IMR-90 (cell line): ENCODE results near the gene GCLC. TPM values are rescaled to one million over a fixed set of nuclear protein-coding genes. Genes with fewer than 3 reads are reported as not detected.
A peak's percentile ranks its signal among the peaks of the same experiment; 100 is the strongest.

Experiments used
- ATAC-seq: fragments of 200-7000 bp; cut with Tn5 transposase; 2 replicates; pipeline ENCODE4 v1.9.1; 2020; ENCODE audit warnings: low read depth, mild to moderate bottlenecking, moderate library complexity
- BruUV-seq: library from RNA; stranded (reverse); fragments of 400-500 nt; replicated peaks from 2 replicates; lab custom pipeline; 2021; lab: Mats Ljungman, UMichigan
- CTCF ChIA-PET: fragments of 300-600 bp; formaldehyde crosslinking; extraction: SDS; loops from one replicate; lab custom pipeline; 2021; ENCODE audit warnings: antibody characterized with exemption; lab: Yijun Ruan, JAX
- POLR2A ChIA-PET: fragments of 300-600 bp; sonication (Branson Sonifier 250); formaldehyde crosslinking; loops from one replicate; lab custom pipeline; 2022; ENCODE audit warnings: antibody characterized with exemption; ENCODE audit not compliant: unreplicated experiment; lab: Charles Lee
- DNase-seq: peaks from one replicate; pipeline ENCODE4 v3.0.0; 2013
- H2AFZ ChIP-seq: replicated peaks from 2 replicates; pipeline ENCODE3; 2013; ENCODE audit warnings: low read length, mild to moderate bottlenecking; ENCODE audit not compliant: poor library complexity
- H2AK5ac ChIP-seq: 2 replicates; pipeline ENCODE4 v1.6.1; 2013; ENCODE audit warnings: low read depth, low read length, inconsistent platforms
- H2AK9ac ChIP-seq: replicated peaks from 2 replicates; pipeline ENCODE3; 2013; ENCODE audit warnings: mild to moderate bottlenecking, low read depth, low read length, moderate library complexity; ENCODE audit not compliant: poor library complexity
- H2BK120ac ChIP-seq: 2 replicates; pipeline ENCODE4 v1.6.1; 2013; ENCODE audit warnings: low read depth, low read length, inconsistent platforms
- H2BK15ac ChIP-seq: 3 replicates; pipeline ENCODE4 v1.6.1; 2013; ENCODE audit warnings: low read depth, low read length, inconsistent platforms
- H2BK20ac ChIP-seq: 2 replicates; pipeline ENCODE4 v1.6.1; 2013; ENCODE audit warnings: low read depth, mild to moderate bottlenecking, inconsistent platforms, low read length, moderate library complexity
- H2BK5ac ChIP-seq: 2 replicates; pipeline ENCODE4 v1.6.1; 2013; ENCODE audit warnings: mild to moderate bottlenecking, low read depth, low read length, inconsistent platforms; ENCODE audit not compliant: poor library complexity, severe bottlenecking
- H3K14ac ChIP-seq: replicated peaks from 2 replicates; pipeline ENCODE4 v1.6.1; 2013; ENCODE audit warnings: low read depth, low read length, inconsistent platforms
- H3K18ac ChIP-seq: 2 replicates; pipeline ENCODE4 v1.6.1; 2013; ENCODE audit warnings: low read depth, low read length, control low read depth
- H3K23ac ChIP-seq: 2 replicates; pipeline ENCODE4 v1.6.1; 2013; ENCODE audit warnings: low read depth, low read length, inconsistent platforms
- H3K27ac ChIP-seq: 2 replicates; pipeline ENCODE4 v1.5.1; 2013; ENCODE audit warnings: mild to moderate bottlenecking, control low read depth, low read length; ENCODE audit not compliant: insufficient read depth
- H3K27me3 ChIP-seq: 2 replicates; pipeline ENCODE4 v1.6.1; 2013; ENCODE audit warnings: low read length; ENCODE audit not compliant: control insufficient read depth, insufficient read depth
- H3K36me3 ChIP-seq: 2 replicates; pipeline ENCODE4 v1.6.1; 2013; ENCODE audit warnings: low read length, mixed read lengths; ENCODE audit not compliant: control insufficient read depth, insufficient read depth
- H3K4ac ChIP-seq: 2 replicates; pipeline ENCODE4 v1.6.1; 2013; ENCODE audit warnings: low read depth, low read length, inconsistent platforms
- H3K4me1 ChIP-seq: 2 replicates; pipeline ENCODE4 v1.6.1; 2013; ENCODE audit warnings: low read length, mixed read lengths; ENCODE audit not compliant: control insufficient read depth, insufficient read depth
- H3K4me2 ChIP-seq: 2 replicates; pipeline ENCODE4 v1.6.1; 2013; ENCODE audit warnings: low read depth, mild to moderate bottlenecking, control low read depth, low read length, moderate library complexity
- H3K4me3 ChIP-seq: 2 replicates; pipeline ENCODE4 v1.5.1; 2013; ENCODE audit warnings: low read depth, mild to moderate bottlenecking, control low read depth, low read length, moderate library complexity; ENCODE audit not compliant: insufficient read depth
- H3K56ac ChIP-seq: 2 replicates; pipeline ENCODE4 v1.6.1; 2013; ENCODE audit warnings: low read length, inconsistent platforms; ENCODE audit not compliant: insufficient read depth; ENCODE audit errors: extremely low read depth
- H3K79me1 ChIP-seq, 2 experiments: 2 replicates each; pipeline ENCODE4 v1.6.1; 2013; ENCODE audit warnings: low read length in 2 of 2, inconsistent platforms in 1 of 2, low read depth in 1 of 2
- H3K9ac ChIP-seq: 2 replicates; pipeline ENCODE4 v1.6.1; 2013; ENCODE audit warnings: low read depth, low read length, control low read depth
- H3K9me1 ChIP-seq: 2 replicates; pipeline ENCODE4 v1.6.1; 2013; ENCODE audit warnings: low read length, inconsistent platforms; ENCODE audit not compliant: insufficient read depth
- H3K9me3 ChIP-seq: 2 replicates; pipeline ENCODE4 v1.6.1; 2013; ENCODE audit warnings: low read length; ENCODE audit not compliant: control insufficient read depth, insufficient read depth
- H4K20me1 ChIP-seq: 2 replicates; pipeline ENCODE4 v1.6.1; 2013; ENCODE audit warnings: low read length, inconsistent platforms; ENCODE audit not compliant: insufficient read depth
- H4K5ac ChIP-seq: 2 replicates; pipeline ENCODE4 v1.6.1; 2013; ENCODE audit warnings: mild to moderate bottlenecking, low read depth, low read length, control low read depth
- H4K8ac ChIP-seq, 2 experiments: 2 replicates each; pipeline ENCODE4 v1.6.1; 2013; ENCODE audit warnings: low read depth in 2 of 2, low read length in 2 of 2, control low read depth in 1 of 2, inconsistent platforms in 1 of 2
- H4K91ac ChIP-seq: 2 replicates; pipeline ENCODE4 v1.6.1; 2013; ENCODE audit warnings: low read depth, low read length, inconsistent platforms; ENCODE audit not compliant: insufficient read depth
- BHLHE40 ChIP-seq: fragments of 150-350 bp; IDR thresholded peaks from 2 replicates; pipeline ENCODE4 v1.6.1; 2016; ENCODE audit warnings: mild to moderate bottlenecking, low read depth, low read length
- FOS ChIP-seq: fragments of 150-350 bp; IDR thresholded peaks from 2 replicates; pipeline ENCODE4 v1.6.1; 2016; ENCODE audit warnings: low read depth, low read length
- MAZ ChIP-seq: IDR thresholded peaks from 2 replicates; pipeline ENCODE4 v1.6.1; 2012; ENCODE audit warnings: low read depth, mild to moderate bottlenecking, low read length, improper control_type of control experiment, moderate library complexity, borderline replicate concordance
- POLR2A ChIP-seq: IDR thresholded peaks from 2 replicates; pipeline ENCODE4 v1.6.1; 2012; ENCODE audit warnings: mild to moderate bottlenecking, low read depth, low read length
- WGBS, 2 experiments: methylation state at CpG; one replicate each; pipeline versions ENCODE4 v1.1.5 to v1.1.7; 2013; ENCODE audit warnings: missing lambda C conversion rate in 2 of 2; ENCODE audit not compliant: insufficient read length in 1 of 2; ENCODE audit errors: extremely low coverage in 2 of 2; 5-methylcytosine and 5-hydroxymethylcytosine counted together
- dilution Hi-C: fragments of 300-500 bp; cut with HindIII; formaldehyde crosslinking; loops from one replicate; pipeline ENCODE4 v1.14.3; 2018; ENCODE audit warnings: low sequenced_read_pairs; ENCODE audit not compliant: unreplicated experiment
- in situ Hi-C: fragments of 300-500 bp; cut with MboI; formaldehyde crosslinking; loops from 3 replicates; pipeline ENCODE4 v1.14.3; 2019; ENCODE audit warnings: low sequenced_read_pairs, inconsistent platforms, mixed read lengths
- intact Hi-C: fragments of 100-400 bp; cut with micrococcal nuclease; formaldehyde crosslinking; loops from 2 replicates; pipeline ENCODE4 v1.10.0; 2022
- polyA plus RNA-seq, 3 experiments: library from polyadenylated mRNA; depleted of rRNA; stranded (reverse); fragments of >200 nt; gene quantifications; 2 replicates each; pipeline ENCODE4 v1.2.3, GENCODE V29; 2012; ENCODE audit warnings: low replicate concordance in 1 of 3
- total RNA-seq: library from RNA; depleted of rRNA; stranded (reverse); fragments of >200 nt; gene quantifications from 2 replicates; pipeline ENCODE4 v1.2.3, GENCODE V29; 2012

Gene GCLC
- total and polyA plus RNA-seq, 2 of the 4 experiments (the other 2 are of a cell fraction) = 14.2 to 24.2 TPM

DNA sequence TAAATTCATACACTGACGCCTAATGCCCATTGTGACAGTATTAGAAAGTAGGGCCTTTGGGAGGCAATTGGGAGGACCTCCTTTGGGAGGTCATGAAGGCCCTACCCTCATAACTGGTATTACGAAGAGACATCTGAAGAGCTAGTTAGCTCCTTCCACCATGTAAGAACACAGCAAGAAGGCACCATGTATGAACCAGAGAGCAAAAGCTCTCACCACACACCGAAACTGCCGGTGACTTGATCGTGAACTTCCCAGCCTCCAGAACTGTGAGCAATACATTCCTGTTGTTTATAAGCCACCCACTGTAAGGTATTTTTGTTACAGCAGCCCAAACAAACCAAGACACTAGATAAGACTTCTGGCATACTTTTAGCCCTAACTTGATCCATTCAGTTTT is 41.8 kb downstream of the GCLC start:
- no TSS peak for BruUV-seq
- ChIA-PET POLR2A (no interaction called here), CTCF (interaction anchor here (1.7 kb wide), 1 partner anchor 10 kb away, joined by 5 read pairs; no protein-coding TSS in a partner anchor)
- Histone ChIP-seq H3K23ac (no peak overlapping the region), H3K4me3 (no peak overlapping the region), H3K9me1 (peaks cover 8% of the 10 kb centered on the region), H3K4ac (no peak overlapping the region), H3K4me2 (no peak overlapping the region), H2AK5ac (no peak overlapping the region), H3K56ac (no peak overlapping the region), H2BK20ac (no peak overlapping the region), H4K8ac (no peak overlapping the region), H2BK5ac (no peak overlapping the region), H4K91ac (no peak overlapping the region), H2AFZ (no peak overlapping the region), H3K18ac (no peak overlapping the region), H3K79me1 (peaks cover 0 to 3% of the 10 kb centered on the region in 2 experiments; a peak in 1 of 4 replicates), H4K20me1 (no peaks in the 10 kb centered on the region), H2BK15ac (no peak overlapping the region), H3K9ac (no peak overlapping the region), H3K4me1 (peaks cover 9% of the 10 kb centered on the region), H2BK120ac (no peak overlapping the region), H2AK9ac (no peak overlapping the region), H3K27ac (no peak overlapping the region), H3K9me3 (no peaks in the 10 kb centered on the region), H3K27me3 (no peaks in the 10 kb centered on the region), H3K36me3 (peaks cover 43% of the 10 kb centered on the region), H4K5ac (no peak overlapping the region), H3K14ac (peak overlapping the region; percentile 68)
- in situ Hi-C loops = no loop called here
- intact Hi-C loops = no loop called here
- DNase-seq (no peak), ATAC-seq (no peak)
- no CpG with 5 or more reads among the region's 5 CpGs for WGBS, 2 experiments
- no peak for TF ChIP-seq BHLHE40
- no peak for TF ChIP-seq MAZ
- no peak for TF ChIP-seq POLR2A
- TF ChIP-seq FOS = no peak
- dilution Hi-C loops = no loop called here
